Mucosa of stomach (tissue), 1 donor: ENCODE measurements around the gene GGTA1.

Experiments
- H3K27me3 ChIP-seq: one replicate; pipeline ENCODE4 v1.7.0; 2013; ENCODE audit warnings: mild to moderate bottlenecking, low read length; ENCODE audit not compliant: control insufficient read depth, insufficient read depth
- H3K36me3 ChIP-seq: one replicate; pipeline ENCODE4 v1.7.0; 2013; ENCODE audit warnings: low read length; ENCODE audit not compliant: control insufficient read depth, insufficient read depth
- H3K4me1 ChIP-seq: one replicate; pipeline ENCODE4 v1.7.0; 2013; ENCODE audit warnings: mild to moderate bottlenecking, low read length; ENCODE audit not compliant: control insufficient read depth, insufficient read depth
- H3K4me3 ChIP-seq: one replicate; pipeline ENCODE4 v1.7.0; 2013; ENCODE audit warnings: low read length
- H3K9ac ChIP-seq: one replicate; pipeline ENCODE4 v1.7.0; 2013; ENCODE audit warnings: mild to moderate bottlenecking, low read length, moderate library complexity
- H3K9me3 ChIP-seq: one replicate; pipeline ENCODE4 v1.7.0; 2013; ENCODE audit warnings: mild to moderate bottlenecking, low read length, moderate library complexity; ENCODE audit not compliant: control insufficient read depth
- donor health status: Pancreatic carcinoma.

GGTA1 gene

DNA sequence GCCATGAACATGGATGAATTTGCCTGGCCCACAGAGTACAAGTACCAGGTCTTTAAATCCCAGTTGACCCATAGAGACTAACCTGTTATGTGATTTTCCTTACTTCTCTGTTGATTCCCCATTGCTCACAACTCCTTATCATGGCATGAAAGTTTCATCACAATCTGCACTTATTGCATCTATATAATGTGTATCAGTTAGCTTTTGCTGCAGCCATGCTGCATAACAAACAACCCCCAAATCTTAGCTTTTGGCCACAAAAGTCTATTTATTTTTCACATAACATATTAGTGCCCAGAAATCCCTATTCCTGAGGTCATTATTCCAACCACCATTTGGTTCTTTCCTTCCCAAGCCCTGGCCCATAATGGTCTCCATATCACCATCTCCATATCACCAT, 3.7 kb downstream of the GGTA1 start:
- H3K9me3 ChIP-seq: no peaks in the 10 kb centered on the region
- peaks cover 24% of the 10 kb centered on the region for H3K4me1 ChIP-seq
- H3K9ac ChIP-seq: no peak overlapping the region
- no peak overlapping the region for H3K4me3 ChIP-seq
- peaks cover 27% of the 10 kb centered on the region for H3K27me3 ChIP-seq
- H3K36me3 ChIP-seq: no peaks in the 10 kb centered on the region

DNA sequence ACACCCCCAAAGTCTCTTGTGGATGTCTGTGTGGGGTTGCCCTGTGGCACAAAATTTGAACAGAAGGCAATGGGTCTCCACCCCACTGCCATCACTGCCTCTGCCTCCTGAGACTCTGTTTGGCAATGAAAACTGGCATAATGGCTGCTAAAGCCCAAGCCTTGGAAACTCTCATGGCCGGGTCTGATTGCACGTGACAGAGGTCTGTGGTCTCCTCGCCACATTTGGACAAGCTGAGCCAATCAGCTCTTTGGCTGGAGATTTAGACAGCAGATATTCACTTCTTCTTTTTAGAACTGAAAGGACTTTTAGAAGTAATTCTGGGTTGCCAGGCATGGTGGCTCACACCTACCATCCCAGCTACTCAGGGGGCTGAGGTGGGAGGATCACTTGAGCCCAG, 5.5 kb downstream of the GGTA1 start:
- H3K9me3 ChIP-seq: no peaks in the 10 kb centered on the region
- H3K4me3 ChIP-seq: no peak overlapping the region
- peaks cover 10% of the 10 kb centered on the region for H3K4me1 ChIP-seq
- peaks cover 15% of the 10 kb centered on the region for H3K27me3 ChIP-seq
- H3K36me3 ChIP-seq: no peaks in the 10 kb centered on the region
- H3K9ac ChIP-seq: no peak overlapping the region

DNA sequence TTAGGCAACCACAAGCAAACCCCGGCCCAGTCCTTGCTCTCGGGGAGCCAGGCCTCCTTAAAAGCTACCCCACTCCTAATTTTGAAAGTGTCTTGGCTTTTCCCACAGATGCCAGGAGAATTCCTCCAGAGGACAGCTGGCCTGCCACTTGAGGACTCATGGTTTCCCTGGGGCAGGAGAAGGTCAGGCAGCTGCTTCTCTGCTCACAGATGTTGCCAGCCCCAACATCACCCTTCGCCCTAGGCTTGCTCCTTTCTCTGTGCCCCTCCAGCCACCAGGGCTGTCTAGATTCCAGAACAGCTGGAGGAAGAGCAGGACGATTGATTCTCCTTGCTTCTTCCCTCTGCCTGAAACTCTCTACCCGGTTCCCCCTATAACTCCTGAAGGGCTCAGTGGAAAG, 8.5 kb downstream of the GGTA1 start:
- H3K4me3 ChIP-seq: no peak overlapping the region
- H3K27me3 ChIP-seq: no peaks in the 10 kb centered on the region
- H3K9ac ChIP-seq: no peak overlapping the region
- H3K4me1 ChIP-seq: peaks cover 5% of the 10 kb centered on the region
- no peaks in the 10 kb centered on the region for H3K9me3 ChIP-seq
- H3K36me3 ChIP-seq: no peaks in the 10 kb centered on the region

DNA sequence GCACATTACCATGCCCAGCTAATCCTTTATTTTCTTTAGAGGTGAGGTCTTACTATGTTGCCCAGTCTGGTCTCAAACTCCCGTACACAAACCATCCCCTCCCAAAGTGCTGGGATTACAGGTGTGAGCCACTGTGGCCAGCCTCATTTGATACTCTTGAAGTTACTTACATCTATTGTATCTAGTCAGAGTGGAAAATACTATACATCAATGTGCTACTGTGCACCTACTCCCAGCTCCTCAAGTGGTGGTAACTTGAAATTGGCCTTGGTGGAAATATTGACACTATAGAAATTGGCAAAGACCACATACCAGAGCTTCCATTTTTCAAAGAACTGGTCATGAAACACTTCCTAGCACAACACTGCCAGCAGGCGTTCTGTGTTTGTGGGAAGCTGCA, 10.3 kb downstream of the GGTA1 start:
- Histone ChIP-seq H3K36me3 (no peaks in the 10 kb centered on the region), H3K4me3 (no peak overlapping the region), H3K27me3 (no peaks in the 10 kb centered on the region), H3K9ac (no peak overlapping the region), H3K4me1 (peaks cover 5% of the 10 kb centered on the region), H3K9me3 (no peaks in the 10 kb centered on the region)

DNA sequence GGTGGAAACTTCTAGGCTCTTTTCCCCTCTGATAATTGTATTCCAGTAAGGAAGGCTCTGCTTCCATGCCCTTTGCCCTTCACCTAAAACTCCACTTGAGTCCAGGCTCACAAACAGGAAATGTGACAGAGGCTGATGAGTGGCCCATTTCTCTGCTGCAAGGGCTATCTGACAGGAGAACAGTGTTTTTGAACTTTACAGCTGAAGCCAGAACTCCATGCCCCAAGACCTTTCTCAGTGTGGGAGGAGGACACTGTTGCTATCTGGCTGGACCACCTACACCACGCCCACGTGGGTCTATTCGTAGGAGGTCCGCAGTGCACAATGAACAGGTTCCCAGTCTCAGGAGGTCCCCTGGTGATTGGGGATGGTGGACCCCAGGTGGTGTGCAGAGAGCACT, 13.6 kb downstream of the GGTA1 start:
- H3K9me3 ChIP-seq: no peaks in the 10 kb centered on the region
- H3K4me3 ChIP-seq: no peak overlapping the region
- H3K4me1 ChIP-seq: peaks cover 5% of the 10 kb centered on the region
- no peak overlapping the region for H3K9ac ChIP-seq
- no peaks in the 10 kb centered on the region for H3K36me3 ChIP-seq
- H3K27me3 ChIP-seq: no peaks in the 10 kb centered on the region

DNA sequence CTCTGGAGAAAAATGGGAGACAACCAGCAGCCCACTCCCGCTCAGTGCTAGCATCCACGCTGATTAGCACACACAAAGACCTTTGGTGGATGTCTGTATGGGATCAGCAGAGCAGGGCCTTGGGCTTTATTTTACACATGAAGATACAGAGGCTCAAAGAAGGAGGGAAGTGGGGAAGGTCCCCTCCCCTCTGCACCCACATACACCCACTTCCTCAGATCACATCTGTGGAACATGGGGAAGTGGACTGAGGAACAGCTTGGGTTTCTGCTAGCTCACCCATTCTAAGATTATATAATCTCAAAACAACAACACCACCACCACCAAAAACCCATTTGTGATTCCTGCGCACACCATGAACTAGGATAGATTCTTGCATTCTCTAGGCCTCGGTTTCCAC, 14.0 kb downstream of the GGTA1 start:
- H3K36me3 ChIP-seq: no peaks in the 10 kb centered on the region
- H3K4me1 ChIP-seq: peaks cover 5% of the 10 kb centered on the region
- H3K4me3 ChIP-seq: no peak overlapping the region
- H3K9me3 ChIP-seq: no peaks in the 10 kb centered on the region
- no peak overlapping the region for H3K9ac ChIP-seq
- no peaks in the 10 kb centered on the region for H3K27me3 ChIP-seq

DNA sequence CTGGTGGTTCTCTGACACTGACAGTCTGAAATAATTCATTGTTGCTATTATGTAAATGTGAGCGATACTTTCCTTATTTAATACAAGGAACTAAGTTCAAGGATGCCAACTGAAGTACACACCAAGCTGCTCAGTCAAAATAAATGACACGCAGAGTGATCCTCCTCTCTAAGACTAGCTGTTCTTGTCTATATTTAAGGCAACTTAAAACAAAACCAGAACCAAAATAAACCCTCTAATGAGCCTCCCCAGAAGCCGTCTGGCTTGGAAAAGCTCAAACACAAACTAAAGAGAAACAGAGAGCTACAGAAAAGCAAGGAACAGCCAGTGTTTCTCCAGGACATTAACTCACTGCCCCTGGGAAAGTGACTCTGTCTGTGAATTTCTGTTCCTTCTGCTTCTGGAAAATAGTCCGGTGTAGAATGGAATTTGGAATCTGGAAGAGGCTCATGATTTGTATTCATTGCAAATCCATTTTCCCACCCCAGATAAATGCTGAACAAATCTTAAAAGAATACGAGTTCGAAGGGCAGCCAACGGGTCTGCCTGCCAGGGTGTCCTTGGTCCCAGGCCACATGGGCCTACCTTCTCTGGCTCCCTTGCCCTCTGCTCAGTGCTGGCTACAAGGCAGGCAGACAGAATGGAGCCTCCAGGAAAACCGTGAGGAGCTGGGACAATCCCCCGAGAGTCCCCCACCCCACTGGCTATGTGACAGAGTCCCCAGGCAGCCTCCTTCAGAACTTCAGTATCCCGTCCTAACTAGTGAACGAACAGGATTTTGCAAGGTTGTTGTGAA, 14.8 kb downstream of the GGTA1 start:
- Histone ChIP-seq H3K9ac (no peak overlapping the region), H3K27me3 (no peaks in the 10 kb centered on the region), H3K4me1 (peaks cover 5% of the 10 kb centered on the region), H3K9me3 (no peaks in the 10 kb centered on the region), H3K36me3 (no peaks in the 10 kb centered on the region), H3K4me3 (no peak overlapping the region)

DNA sequence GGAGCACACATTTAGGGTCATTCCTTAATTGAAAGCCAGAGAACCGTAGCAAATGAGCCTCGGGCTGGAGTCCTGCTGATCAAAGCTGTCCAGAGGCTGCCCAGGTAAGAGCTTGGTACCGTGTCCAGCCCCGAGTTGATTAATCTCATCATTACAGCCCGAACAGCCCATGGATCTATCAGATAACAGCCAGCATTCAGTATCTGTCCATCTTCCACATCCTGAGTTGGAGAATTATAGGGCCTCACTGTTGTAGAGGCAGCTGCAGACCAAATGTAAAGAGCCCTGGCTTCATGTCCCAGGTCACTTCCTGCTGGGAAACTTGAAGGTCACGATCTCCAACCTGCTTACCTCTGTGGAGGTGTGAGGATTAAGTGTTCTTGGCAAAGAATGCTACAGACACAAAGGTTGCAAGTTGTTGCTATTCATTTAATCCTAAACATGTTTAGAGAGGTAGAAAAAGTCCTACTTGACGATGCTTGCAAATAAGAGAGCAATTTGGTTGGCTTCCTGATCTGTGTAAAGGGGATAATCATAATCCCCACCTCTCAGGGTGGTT, 16.1 kb downstream of the GGTA1 start:
- H3K9ac ChIP-seq: no peak overlapping the region
- no peaks in the 10 kb centered on the region for H3K36me3 ChIP-seq
- H3K9me3 ChIP-seq: no peaks in the 10 kb centered on the region
- H3K27me3 ChIP-seq: no peaks in the 10 kb centered on the region
- peaks cover 5% of the 10 kb centered on the region for H3K4me1 ChIP-seq
- no peak overlapping the region for H3K4me3 ChIP-seq

DNA sequence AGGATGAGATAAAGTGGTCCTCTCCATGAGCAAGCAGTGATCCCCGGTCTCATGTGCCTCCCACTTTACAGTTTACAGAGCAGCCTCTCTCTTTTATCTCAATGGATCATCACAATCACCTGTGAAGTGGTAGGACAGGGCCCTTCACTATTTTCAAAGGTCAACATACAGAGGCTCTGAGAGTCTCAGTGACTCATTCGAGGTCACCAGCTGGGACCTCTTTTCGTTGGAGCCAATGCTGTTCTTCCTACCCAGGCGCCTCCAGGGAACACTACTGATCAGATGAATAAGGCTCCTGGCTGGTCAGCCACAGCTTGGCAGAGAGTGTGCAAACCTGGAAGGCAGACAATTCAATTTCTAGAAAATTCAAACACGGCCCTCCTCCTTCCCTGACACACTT, 16.6 kb downstream of the GGTA1 start:
- no peaks in the 10 kb centered on the region for H3K27me3 ChIP-seq
- H3K9me3 ChIP-seq: no peaks in the 10 kb centered on the region
- H3K9ac ChIP-seq: no peak overlapping the region
- H3K4me1 ChIP-seq: peaks cover 5% of the 10 kb centered on the region
- H3K4me3 ChIP-seq: no peak overlapping the region
- no peaks in the 10 kb centered on the region for H3K36me3 ChIP-seq

DNA sequence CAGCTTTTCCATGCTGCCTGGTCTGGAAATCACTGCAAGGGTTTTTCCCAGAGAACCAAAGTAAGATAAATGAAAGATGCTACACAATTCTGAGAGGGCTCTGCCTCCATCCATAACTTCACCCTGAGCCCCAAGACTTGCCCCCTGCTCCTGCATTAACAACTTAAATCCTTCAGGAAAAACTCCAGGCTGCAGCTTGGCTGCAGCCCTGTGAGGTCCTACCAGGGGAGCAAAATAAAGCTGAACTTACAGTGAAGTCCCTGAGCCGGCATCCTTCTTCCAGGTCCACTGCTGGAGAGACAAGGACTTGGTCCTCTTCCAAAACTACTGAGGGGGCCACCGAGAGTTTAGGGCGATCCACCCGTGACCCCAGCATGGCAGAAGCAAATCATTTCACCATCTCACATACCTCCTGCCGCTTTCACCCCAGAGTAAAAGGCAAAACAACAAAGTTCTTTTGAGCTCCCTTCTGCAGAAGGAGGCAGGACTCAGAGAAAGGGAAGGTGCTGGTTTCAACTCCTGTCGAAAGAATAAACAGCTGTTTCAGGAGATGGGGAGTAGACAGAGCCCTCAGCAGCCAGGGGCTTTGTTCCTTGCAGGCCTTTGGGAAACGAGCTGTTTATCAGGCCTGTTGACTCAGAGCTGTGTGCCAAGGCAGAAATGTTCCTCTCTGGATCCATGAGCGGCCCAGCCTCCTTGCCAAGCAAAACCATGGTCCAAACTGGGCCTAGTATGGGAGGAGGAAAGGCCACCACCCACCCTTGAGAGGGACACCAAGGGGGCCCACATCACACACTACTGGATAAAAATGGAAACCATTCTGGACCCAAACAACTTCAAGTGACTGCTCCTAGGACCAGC, 20.6 kb downstream of the GGTA1 start:
- H3K9ac ChIP-seq: no peak overlapping the region

DNA sequence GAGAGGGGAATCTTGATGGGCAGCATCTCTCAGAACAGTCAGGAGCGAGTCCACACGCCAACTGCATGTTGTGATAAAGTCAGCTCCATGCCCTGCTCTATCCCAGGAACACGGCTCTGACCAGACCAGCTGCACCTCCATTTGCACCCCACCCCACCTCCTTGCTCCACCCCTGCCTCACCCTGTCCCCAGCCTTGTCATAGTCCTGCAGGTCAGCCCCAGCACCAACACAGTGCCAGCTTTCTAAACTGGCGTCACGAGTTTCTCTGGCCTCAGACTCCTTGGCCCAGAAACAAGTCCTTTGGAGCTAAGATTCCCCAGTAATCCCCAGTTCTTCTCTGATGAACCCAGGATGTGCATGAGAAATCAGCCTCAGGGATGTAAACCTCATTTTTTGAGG, 23.5 kb downstream of the GGTA1 start:
- H3K9me3 ChIP-seq: no peaks in the 10 kb centered on the region
- H3K36me3 ChIP-seq: no peaks in the 10 kb centered on the region
- peaks cover 3% of the 10 kb centered on the region for H3K27me3 ChIP-seq
- no peaks in the 10 kb centered on the region for H3K4me1 ChIP-seq
- no peak overlapping the region for H3K4me3 ChIP-seq
- H3K9ac ChIP-seq: no peak overlapping the region

More for the DNA sequence above, 20.6 kb downstream of the GGTA1 start:
- peaks cover 3% of the 10 kb centered on the region for H3K27me3 ChIP-seq
- no peaks in the 10 kb centered on the region for H3K4me1 ChIP-seq
- H3K9me3 ChIP-seq: no peaks in the 10 kb centered on the region
- no peaks in the 10 kb centered on the region for H3K36me3 ChIP-seq
- H3K4me3 ChIP-seq: no peak overlapping the region
